Ovary (tissue), 9 donors: ENCODE measurements around the gene TXNDC16. TPM values are rescaled to one million over a fixed set of nuclear protein-coding genes. Genes with fewer than 3 reads are reported as not detected.

Source experiments
- DNase-seq, 5 donors: peaks; one replicate each; pipeline ENCODE4 v3.0.0-alpha.2; 2019 to 2020
- H3K27ac ChIP-seq, 2 donors: fragments of 200-600 bp; one replicate each; pipeline versions ENCODE4 v1.5.1 to v1.8.0; 2019 to 2022
- H3K27me3 ChIP-seq: fragments of 200-600 bp; one replicate; pipeline ENCODE4 v1.8.0; 2022
- H3K36me3 ChIP-seq: fragments of 200-600 bp; sonication (generic); one replicate; pipeline ENCODE4 v1.5.1; 2019
- H3K4me1 ChIP-seq: one replicate; pipeline ENCODE4 v1.8.1; 2013; ENCODE audit warnings: mild to moderate bottlenecking, moderate library complexity; ENCODE audit not compliant: insufficient read depth
- H3K4me3 ChIP-seq: fragments of 200-600 bp; sonication (generic); one replicate; pipeline ENCODE4 v1.5.1; 2017
- H3K9me3 ChIP-seq, 2 donors: fragments of 200-600 bp in 1 of 2; sonication (generic) in 1 of 2; one replicate each; pipeline versions ENCODE4 v1.5.1 to v1.8.1; 2013 to 2019; ENCODE audit warnings: mild to moderate bottlenecking in 1 of 2, moderate library complexity in 1 of 2
- EP300 ChIP-seq: sonication (generic); formaldehyde crosslinking; IDR thresholded peaks from one replicate; pipeline ENCODE4 v1.6.1; 2017; ENCODE audit warnings: antibody characterized with exemption
- POLR2A ChIP-seq: fragments of 450-650 bp; IDR thresholded peaks from one replicate; pipeline ENCODE4 v1.6.1; 2017; ENCODE audit warnings: antibody characterized with exemption, mild to moderate bottlenecking, moderate library complexity
- WGBS, 3 donors: extraction: QIAGEN DNeasy Blood & Tissue Kit in 1 of 3; methylation state at CpG; one replicate each; pipeline versions ENCODE4 v1.1.5 to v1.1.7; 2013 to 2017; 5-methylcytosine and 5-hydroxymethylcytosine counted together
- intact Hi-C, 4 donors: fragments of 100-400 bp; cut with DNase I; formaldehyde crosslinking; loops; one replicate each; pipeline versions ENCODE4 v1.11.0 to v1.15.1; 2022 to 2023
- polyA plus RNA-seq, 2 donors: library from polyadenylated mRNA; stranded (reverse); fragments of 200-250 nt in 1 of 2; fragments of 350-450 nt in 1 of 2; fragmentation: Illumina TruSeq in 1 of 2; extraction: RNeasy Lipid Tissue Mini Kit (QIAGEN cat#74804) in 1 of 2; gene quantifications; one replicate each; pipeline ENCODE4 v1.2.3, GENCODE V29; 2013 to 2014
- total RNA-seq, 7 donors: library from RNA; depleted of rRNA in 2 of 7; stranded (reverse); fragments of >200 nt in 2 of 7; fragmentation: NEBNext Ultra II Directional in 3 of 7; extraction: Animal tissue kit (Norgen Biotek cat#: 25700) in 3 of 7; gene quantifications; one replicate each; pipeline versions ENCODE4 v1.1.0 to v1.2.4, GENCODE V29; 2016 to 2023
- TF ChIP-seq, protein P1 (sequence below), 3 donors: fragments of 450-650 bp in 2 of 3; fragments of 200-600 bp in 1 of 3; IDR thresholded peaks; one replicate each; pipeline versions ENCODE4 v1.5.1 to v1.8.0; 2016 to 2022; ENCODE audit warnings: antibody characterized with exemption in 3 of 3, mild to moderate bottlenecking in 1 of 3
- donor health status: DM: no; HTN: no; CAD: no; lungs with moderate emphysema.
- donor health status: DM: no; HTN: no; CAD: no.
- donor health status: Bipolar disorder and iron deficiency.
- donor health status: DM: yes; HTN: yes; CAD: no.
- donor health status: DM: no; HTN: no; CAD: no.
- donor health status: DM: yes; HTN: yes; CAD: no.

TXNDC16 gene
- total and polyA plus RNA-seq, 9 donors: 7.8 to 20.0 (median 11.7) TPM

DNA sequence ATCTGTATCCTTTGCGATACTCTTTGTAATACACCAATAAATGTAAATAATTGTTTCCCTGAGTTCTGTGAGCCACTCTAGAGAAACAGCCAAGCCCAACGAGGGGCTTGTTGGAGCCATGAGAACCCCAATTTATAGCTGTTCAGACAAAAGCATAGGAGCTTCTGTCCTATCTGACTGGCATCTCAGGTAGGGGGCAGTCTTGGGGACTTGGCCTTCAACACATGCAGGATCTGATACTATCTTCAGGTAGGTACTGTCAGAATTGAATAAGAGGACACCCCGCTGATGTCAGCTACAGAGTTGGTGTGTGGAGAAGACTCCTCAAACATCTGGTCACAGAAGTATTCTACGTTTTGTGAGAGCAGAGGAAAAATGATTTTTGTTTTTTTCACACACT lies 25.3 kb downstream of the TXNDC16 start:
- no peak overlapping the region for H3K4me3 ChIP-seq
- H3K9me3 ChIP-seq: no peaks in the 10 kb centered on the region
- 88 to 93% (median 91%) methylated on average over 4 of the region's 4 CpGs for WGBS, 3 donors
- DNase-seq: no peak
- no peaks in the 10 kb centered on the region for H3K27me3 ChIP-seq
- intact Hi-C loops: no loop called here
- no peaks in the 10 kb centered on the region for H3K36me3 ChIP-seq
- no peaks in the 10 kb centered on the region for H3K4me1 ChIP-seq
- no peak overlapping the region for H3K27ac ChIP-seq
- no peak for TF ChIP-seq POLR2A
- TF ChIP-seq EP300: no peak
- TF ChIP-seq, protein P1, sequence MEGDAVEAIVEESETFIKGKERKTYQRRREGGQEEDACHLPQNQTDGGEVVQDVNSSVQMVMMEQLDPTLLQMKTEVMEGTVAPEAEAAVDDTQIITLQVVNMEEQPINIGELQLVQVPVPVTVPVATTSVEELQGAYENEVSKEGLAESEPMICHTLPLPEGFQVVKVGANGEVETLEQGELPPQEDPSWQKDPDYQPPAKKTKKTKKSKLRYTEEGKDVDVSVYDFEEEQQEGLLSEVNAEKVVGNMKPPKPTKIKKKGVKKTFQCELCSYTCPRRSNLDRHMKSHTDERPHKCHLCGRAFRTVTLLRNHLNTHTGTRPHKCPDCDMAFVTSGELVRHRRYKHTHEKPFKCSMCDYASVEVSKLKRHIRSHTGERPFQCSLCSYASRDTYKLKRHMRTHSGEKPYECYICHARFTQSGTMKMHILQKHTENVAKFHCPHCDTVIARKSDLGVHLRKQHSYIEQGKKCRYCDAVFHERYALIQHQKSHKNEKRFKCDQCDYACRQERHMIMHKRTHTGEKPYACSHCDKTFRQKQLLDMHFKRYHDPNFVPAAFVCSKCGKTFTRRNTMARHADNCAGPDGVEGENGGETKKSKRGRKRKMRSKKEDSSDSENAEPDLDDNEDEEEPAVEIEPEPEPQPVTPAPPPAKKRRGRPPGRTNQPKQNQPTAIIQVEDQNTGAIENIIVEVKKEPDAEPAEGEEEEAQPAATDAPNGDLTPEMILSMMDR (IDR thresholded peaks at IDR 0.05): no peak

DNA sequence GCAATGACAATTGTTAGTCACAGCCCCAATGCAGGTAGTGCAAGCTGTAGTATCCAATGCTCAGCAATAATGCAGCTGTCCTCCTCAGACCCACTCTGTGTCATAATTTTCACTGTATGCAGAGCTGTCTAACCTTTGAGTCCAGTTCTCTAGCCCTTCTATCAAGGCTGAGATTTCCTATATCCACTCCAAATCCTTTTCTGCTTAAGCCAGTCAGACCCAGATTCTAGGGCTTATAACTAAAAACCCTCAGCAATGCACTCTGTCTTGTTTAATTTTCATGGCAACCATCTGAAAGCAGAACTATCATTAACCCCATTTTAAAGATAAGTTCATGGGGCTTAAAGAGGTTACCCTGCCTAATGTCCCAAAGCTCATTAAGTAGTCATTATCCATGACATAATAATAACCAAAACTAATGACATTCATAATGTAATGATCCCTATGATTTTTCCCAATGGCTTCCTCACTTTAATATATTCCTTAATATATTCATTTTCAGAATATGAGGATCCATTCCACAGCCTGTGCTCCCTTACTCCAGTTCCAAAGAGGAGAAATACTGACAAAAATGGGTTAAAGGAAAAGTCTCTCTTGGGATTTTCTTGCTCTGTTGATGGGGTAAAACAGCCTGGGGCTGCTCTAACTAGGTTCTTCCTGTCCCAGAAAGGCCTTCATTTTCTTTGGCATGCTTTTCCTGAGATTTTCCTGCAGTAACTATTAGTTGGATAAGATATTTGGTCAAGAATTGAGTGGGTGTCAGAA lies 29.5 kb downstream of the TXNDC16 start:
- H3K9me3 ChIP-seq: no peaks in the 10 kb centered on the region
- H3K4me3 ChIP-seq: no peak overlapping the region
- DNase-seq: no peak
- intact Hi-C loops: no loop called here
- no peaks in the 10 kb centered on the region for H3K27me3 ChIP-seq
- TF ChIP-seq EP300 (no peak), POLR2A (no peak)
- TF ChIP-seq, protein P1 (IDR thresholded peaks at IDR 0.05): no peak
- no peaks in the 10 kb centered on the region for H3K4me1 ChIP-seq
- no peak overlapping the region for H3K27ac ChIP-seq
- H3K36me3 ChIP-seq: no peaks in the 10 kb centered on the region

DNA sequence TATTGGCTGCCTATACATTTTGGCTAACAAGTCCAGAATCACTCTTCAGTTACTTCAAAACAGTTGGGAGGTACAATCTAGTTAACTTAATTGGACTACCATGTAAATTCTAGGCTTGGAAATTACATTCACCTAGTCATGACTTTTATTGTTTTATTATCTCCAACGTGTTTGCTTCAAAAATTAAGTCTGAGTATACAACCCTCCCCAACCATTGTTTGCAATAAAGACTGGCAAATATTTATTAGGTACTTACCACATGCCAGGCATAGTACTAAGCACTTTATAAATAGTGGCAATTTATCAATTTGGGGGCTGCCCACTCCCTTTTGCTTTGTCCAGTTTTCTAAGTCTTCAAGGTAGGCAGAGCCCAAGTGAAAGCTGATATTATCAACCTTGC lies 30.3 kb downstream of the TXNDC16 start:
- intact Hi-C loops: no loop called here
- Histone ChIP-seq H3K27ac (no peak overlapping the region), H3K36me3 (no peaks in the 10 kb centered on the region), H3K27me3 (no peaks in the 10 kb centered on the region), H3K9me3 (no peaks in the 10 kb centered on the region), H3K4me3 (no peak overlapping the region), H3K4me1 (no peaks in the 10 kb centered on the region)
- TF ChIP-seq, protein P1 (IDR thresholded peaks at IDR 0.05): no peak
- TF ChIP-seq EP300: no peak
- no peak for TF ChIP-seq POLR2A
- WGBS, 3 donors: 48 to 66% (median 55%) methylated on average over 1 of the region's 1 CpG
- no peak for DNase-seq

DNA sequence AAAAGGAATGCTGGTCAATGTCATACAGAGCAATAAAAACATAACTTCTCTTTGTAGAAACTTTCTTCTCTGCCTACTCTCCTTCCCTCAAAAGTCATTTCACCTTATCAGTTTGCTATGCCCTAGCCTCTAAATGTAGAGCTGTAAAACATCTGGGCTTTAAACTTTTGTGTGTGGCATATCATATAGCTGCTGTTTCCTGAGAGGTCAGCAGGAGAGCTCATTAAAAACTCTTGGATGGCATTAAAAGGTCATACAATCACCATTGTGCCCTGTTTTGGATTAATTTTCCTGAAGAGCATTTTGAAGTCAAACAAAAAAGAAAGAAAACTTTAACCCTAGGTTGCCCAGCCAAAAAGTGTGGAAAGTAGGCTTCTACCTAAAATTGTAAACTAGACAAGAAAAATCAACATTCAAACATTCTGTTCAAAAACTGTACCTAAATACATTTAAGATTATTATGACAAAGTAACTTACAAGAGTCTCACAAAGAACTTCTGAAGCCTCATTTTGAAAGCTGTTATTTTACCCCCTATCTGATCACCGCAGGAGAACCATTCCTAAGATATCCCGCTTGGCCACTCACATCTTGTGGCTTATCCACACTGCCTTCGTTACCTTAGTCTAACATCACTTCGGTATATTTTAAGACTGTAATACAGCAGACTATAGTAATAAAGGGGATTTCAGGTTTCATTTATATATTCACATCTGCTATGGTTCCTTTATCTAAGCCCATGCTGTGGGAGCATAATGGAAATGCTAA lies 38.1 kb downstream of the TXNDC16 start:
- DNase-seq: no peak
- WGBS, 3 donors: 87 to 97% (median 87%) methylated on average over 4 of the region's 4 CpGs
- Histone ChIP-seq H3K9me3 (no peaks in the 10 kb centered on the region), H3K4me3 (no peak overlapping the region), H3K36me3 (no peaks in the 10 kb centered on the region), H3K27me3 (no peaks in the 10 kb centered on the region), H3K27ac (no peak overlapping the region), H3K4me1 (no peaks in the 10 kb centered on the region)
- intact Hi-C loops: no loop called here
- TF ChIP-seq POLR2A: no peak
- TF ChIP-seq, protein P1 (IDR thresholded peaks at IDR 0.05): no peak
- TF ChIP-seq EP300: no peak
